ENCODE measurements around the gene PRKG1.

DNA sequence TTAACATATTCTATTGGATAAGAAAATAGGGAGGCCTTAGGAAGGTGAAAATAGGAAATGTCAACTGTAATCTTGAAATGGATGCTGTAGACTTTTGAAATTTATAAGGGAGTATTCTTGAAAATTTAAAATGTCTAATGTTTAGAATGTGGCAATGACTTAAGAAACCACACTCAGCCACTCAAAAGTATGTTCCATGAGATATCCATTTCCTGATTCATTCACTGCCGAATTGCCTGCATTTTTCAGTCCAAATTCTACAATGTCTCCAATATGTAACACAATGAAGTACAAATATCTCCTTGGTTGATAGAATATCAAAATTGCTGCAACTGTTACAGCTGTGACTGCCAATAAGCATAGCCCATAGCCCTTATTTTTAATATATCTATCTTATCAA is 25.9 kb downstream of the PRKG1 start:
- TF ChIP-seq, protein P1, sequence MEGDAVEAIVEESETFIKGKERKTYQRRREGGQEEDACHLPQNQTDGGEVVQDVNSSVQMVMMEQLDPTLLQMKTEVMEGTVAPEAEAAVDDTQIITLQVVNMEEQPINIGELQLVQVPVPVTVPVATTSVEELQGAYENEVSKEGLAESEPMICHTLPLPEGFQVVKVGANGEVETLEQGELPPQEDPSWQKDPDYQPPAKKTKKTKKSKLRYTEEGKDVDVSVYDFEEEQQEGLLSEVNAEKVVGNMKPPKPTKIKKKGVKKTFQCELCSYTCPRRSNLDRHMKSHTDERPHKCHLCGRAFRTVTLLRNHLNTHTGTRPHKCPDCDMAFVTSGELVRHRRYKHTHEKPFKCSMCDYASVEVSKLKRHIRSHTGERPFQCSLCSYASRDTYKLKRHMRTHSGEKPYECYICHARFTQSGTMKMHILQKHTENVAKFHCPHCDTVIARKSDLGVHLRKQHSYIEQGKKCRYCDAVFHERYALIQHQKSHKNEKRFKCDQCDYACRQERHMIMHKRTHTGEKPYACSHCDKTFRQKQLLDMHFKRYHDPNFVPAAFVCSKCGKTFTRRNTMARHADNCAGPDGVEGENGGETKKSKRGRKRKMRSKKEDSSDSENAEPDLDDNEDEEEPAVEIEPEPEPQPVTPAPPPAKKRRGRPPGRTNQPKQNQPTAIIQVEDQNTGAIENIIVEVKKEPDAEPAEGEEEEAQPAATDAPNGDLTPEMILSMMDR (IDR thresholded peaks at IDR 0.05), result no peak
- TF ChIP-seq POLR2A (IDR thresholded peaks at IDR 0.05; ENCODE audit: low read depth) (no peak), POLR2AphosphoS5 (IDR thresholded peaks at IDR 0.05) (no peak), EP300 (IDR thresholded peaks at IDR 0.05) (no peak)

Data from esophagus muscularis mucosa (tissue), 4 donors.